Ramos (cell line): Measurements from ENCODE around the gene DUSP5.

Experiments
- in situ Hi-C: fragments of 300-500 bp; cut with MboI; formaldehyde crosslinking; loops from one replicate; pipeline ENCODE4 v1.14.3; 2022; ENCODE audit warnings: low sequenced_read_pairs; ENCODE audit not compliant: unreplicated experiment

The DUSP5 gene

DNA sequence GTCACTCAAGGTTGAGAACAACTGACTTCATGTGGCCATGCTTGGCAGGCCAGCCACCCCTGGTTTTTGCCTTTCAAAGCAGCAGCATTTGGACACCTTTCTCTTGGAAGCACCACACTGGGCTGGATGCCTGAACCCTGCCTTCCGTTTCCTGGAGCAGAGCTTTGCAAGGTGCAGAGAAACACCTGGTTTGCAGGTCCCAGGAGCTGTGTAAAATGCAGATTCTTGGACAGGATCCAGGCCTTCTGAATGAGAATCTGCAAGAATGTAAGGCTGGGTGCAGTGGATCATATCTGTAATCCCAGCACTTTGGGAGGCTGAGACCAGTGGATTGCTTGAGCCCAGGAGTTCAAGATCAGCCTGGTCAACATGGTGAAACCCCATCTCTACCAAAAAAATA, 18.0 kb upstream of the DUSP5 start:
- in situ Hi-C loops = no loop called here

- in situ Hi-C loops = no loop called here
Observed at GRCh38 chr10:110480387-110480786, 17.3 kb upstream of the DUSP5 start.

- in situ Hi-C loops = no loop called here
Observed at GRCh38 chr10:110481919-110482318, 15.8 kb upstream of the DUSP5 start.

DNA sequence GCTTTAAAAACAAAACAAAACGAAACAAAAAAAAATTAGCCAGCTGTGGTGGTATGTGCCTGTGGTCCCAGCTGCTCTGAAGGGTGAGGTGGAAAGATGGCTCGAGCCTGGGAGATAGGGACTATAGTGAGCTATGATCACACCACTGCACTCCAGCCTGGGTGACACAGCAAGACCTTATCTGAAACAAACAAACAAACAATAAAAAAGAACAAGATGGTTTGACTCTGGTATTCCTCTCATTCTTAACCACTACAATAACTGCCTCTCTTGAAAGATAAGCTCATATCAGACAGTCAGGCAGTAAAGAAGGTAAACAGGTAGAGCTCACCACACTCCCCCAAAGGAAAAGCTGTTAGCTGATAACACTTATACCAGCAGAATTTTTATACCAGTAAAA, 14.1 kb upstream of the DUSP5 start:
- in situ Hi-C loops = no loop called here

DNA sequence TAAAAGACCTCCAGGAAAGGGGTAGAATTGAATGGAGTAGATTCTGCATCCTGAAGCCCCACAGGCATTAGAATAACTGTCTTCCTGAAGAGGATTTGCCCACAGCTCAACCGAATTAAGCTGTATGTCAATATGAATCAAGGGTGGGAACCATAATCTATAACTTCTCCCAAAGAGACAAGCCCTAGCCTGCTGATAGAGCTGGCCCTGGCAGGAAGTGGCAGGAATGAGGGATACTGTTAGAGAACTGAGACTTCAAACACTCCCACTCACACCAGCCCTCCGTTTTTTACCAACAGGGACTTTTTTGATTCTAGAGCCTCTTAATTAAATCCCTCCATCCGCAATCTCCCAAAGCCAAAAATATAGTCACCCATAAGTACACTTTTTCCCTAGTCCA, 12.2 kb upstream of the DUSP5 start:
- in situ Hi-C loops = no loop called here

GRCh38 chr10:110486680-110487410, 10.9 kb upstream of the DUSP5 start:
- in situ Hi-C loops = no loop called here

- in situ Hi-C loops = no loop called here
Observed at GRCh38 chr10:110487411-110488331, 10.0 kb upstream of the DUSP5 start.

- in situ Hi-C loops = no loop called here
Observed at GRCh38 chr10:110488332-110488681, 9.4 kb upstream of the DUSP5 start.

- in situ Hi-C loops = no loop called here
Observed at GRCh38 chr10:110488940-110489339, 8.8 kb upstream of the DUSP5 start.

DNA sequence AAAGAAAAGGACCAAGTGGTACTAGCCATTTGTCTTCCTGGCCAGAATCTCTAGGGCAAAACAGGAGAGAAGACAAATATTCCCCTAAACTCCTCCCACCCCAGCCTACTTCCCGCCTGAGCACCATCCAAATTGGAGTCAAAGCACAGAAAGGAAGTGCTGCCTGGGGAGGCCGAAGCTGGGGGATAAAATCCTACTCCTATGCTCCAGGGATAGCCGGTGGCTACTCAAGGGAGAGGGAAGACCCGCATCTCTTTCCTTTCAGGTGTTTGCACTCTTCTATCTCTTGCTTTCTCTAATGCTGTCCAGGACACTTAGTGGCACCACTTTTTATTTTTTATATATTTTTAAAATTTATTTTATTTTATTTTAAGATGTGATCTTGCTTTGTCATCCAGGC, 7.1 kb upstream of the DUSP5 start:
- in situ Hi-C loops = no loop called here

GRCh38 chr10:110491346-110491745, 6.4 kb upstream of the DUSP5 start:
- in situ Hi-C loops = no loop called here

DNA sequence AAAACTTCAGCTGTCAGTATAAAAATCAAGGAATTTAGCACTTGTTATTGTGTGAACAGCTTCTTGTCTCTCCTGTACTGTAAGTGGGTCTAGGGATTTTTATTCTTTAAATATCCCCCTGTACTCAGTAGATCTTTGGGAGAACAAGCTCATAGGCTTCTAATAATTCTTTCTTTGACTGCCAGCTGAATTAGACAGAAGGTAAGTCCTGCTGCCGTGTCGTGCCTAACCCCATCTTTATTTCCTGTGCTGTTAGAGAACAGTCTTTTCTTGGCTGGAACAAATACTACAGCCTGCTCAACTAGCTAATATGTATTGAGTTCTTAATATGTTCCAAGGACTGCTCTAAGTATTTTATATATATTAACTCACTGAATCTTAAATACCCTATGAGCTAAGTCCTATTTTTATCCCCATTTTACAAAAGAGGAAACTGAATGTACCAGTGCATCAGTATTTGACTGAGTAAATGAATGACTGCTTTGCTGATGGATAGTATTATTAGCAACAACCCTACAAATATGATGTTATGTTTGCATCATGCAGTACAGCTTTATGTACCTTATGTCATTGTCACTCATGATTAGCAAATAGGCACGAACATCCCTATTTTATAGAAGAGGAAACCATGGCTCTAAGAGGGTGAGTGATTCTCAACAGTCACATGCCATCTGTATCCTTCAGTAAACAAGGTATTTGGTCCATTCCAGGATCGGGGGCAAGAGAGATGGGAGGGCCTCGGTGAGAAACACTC, 5.5 kb upstream of the DUSP5 start:
- in situ Hi-C loops = no loop called here

DNA sequence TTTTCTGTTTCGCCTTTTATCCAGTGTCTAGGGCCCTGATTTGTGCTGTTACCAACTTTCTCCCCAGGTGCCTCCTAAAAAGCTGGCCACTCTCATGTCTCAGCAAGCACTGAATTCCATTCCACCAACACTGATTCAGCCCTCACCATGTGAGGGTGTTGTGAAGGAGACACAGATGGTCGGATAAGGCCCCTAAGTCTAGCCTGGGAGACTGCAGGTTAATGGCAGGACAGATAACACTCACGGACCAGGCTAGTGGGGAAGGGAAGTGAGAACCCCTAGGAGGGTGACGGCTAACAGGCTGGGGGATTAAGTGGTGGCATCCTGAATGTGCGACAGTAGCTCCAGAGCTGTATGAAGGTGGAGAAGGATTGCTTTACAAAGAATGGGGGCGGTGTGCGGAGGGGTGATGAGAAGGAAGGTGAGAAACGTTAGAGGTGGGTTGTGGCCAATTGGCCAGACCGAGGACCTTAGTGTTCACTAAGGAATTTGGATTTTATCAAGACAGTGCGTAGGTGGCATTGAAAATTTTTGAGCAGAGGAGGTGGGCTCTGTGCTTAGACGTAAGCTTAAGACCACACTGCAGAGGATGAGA, 3.8 kb upstream of the DUSP5 start:
- in situ Hi-C loops = no loop called here

- in situ Hi-C loops = no loop called here
Observed at GRCh38 chr10:110494532-110494931, 3.2 kb upstream of the DUSP5 start.

DNA sequence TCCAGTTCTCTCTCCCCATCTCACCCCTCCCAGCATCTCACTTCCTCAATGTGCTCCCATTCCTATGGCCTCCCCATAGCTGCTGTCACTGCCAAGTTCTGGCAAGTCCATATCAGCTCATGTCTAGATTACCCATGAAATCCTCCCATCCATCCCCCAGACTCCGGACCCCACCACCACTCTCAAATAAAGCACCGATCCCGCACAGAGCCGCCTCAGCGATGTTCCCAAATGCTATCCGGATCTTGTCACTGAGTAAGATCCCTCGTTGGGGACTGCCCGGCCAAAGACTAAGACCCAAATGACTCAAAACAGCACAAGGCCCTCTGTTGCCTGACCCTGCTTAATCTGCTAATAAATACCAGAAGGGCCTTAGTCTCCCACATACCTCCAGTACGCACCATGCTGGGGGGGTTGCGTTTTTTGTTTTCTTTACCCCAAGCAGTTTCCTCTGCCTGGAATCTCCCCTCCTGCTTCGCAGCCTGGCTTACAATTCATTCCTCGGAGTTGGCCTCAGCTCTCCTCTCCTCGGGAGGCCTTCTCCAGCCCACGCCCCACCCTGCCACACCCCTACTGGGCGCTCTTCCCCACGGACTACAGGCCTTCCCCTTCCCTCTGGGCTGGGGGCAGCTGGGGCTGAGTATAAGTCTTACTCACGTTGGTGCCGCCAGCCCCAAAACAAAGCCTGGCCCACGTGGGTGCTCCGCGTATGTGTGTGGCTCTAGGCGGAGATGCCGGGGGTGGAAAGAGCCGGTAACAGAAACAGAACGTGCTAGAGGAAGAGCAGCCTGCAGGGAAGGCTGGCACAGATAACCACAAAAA, 1.8 kb upstream of the DUSP5 start:
- in situ Hi-C loops = no loop called here

DNA sequence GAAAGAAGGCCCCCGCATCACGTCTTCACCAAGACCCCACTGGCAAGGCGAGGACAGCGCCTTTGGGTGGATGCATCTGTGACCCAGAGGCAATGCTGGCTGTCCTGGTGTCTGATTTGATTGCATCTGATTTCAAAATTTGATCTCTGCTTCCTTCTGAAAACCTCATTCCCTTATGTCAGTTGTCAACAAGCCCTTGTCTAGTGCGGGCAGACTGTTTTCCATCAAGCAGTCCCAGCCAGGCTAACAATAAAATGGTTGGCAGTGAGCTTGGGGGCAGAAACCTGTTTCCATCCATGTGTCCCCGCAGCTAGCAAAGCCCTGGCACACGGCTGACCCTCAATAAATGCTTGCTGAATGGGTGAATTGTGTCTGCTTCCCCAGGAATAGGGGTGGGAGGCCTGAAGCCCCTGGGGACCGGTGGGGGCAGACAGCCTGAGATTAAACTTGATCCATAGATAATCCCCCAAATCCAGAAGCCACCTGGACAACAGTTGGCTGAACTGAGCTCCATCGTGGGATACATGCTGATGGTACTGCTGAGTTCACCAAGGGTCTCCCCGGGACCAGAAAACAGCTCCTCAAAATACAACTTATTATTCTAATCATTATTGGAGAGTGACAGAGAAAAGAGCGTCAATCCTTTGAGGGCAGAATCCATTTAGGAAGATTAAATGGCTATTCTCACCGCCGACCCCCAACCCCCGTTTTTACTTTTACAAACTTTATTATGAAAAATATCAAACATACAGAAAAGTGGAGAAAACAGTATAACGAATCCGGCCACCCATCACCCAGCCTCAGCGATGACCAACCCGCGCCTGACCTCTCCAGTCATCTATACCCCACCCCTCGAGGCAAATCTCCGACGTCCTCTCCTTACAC, 912 bp upstream of the DUSP5 start:
- in situ Hi-C loops = no loop called here

GRCh38 chr10:110498087-110498981, 627 bp downstream of the DUSP5 start:
- in situ Hi-C loops = no loop called here
